Keratinocyte (primary cell): ENCODE data around the gene SH3PXD2B. TPM values are rescaled to one million over a fixed set of nuclear protein-coding genes. Genes with fewer than 3 reads are reported as not detected.
"Not testable (repeated sequence)": the region's sequence is repeated elsewhere in the genome, so short reads cannot be mapped to it uniquely, and the experiment has no call there.

Experiments
- DNase-seq: peaks from one replicate; pipeline ENCODE4 v3.0.0-alpha.2; 2011; ENCODE audit warnings: low read depth, missing footprints, low spot score
- FAIRE-seq: peaks from 2 replicates; lab custom pipeline; 2011; peaks lifted over from hg19 to GRCh38; lab: Jason Lieb, UNC
- H2AFZ ChIP-seq: 2 replicates; pipeline ENCODE4 v1.6.0; 2012; ENCODE audit warnings: low read length, control low read depth, inconsistent platforms; ENCODE audit not compliant: control insufficient read depth
- H3K27ac ChIP-seq: 2 replicates; pipeline ENCODE4 v1.5.1; 2011; ENCODE audit warnings: low read length; ENCODE audit not compliant: control insufficient read depth, insufficient read depth
- H3K27me3 ChIP-seq: 3 replicates; pipeline ENCODE4 v1.6.0; 2011; ENCODE audit warnings: low read length; ENCODE audit not compliant: control insufficient read depth, insufficient read depth; ENCODE audit errors: extremely low read depth
- H3K36me3 ChIP-seq, 2 experiments: 2 replicates in 1 of 2; 3 replicates in 1 of 2; pipeline ENCODE4 v1.5.1; 2011; ENCODE audit warnings: low read length in 2 of 2, mild to moderate bottlenecking in 1 of 2; ENCODE audit not compliant: control insufficient read depth in 2 of 2, insufficient read depth in 2 of 2; ENCODE audit errors: extremely low read depth in 1 of 2
- H3K4me1 ChIP-seq: 3 replicates; pipeline ENCODE4 v1.5.1; 2011; ENCODE audit warnings: low read length; ENCODE audit not compliant: control insufficient read depth, insufficient read depth; ENCODE audit errors: extremely low read depth
- H3K4me2 ChIP-seq: 3 replicates; pipeline ENCODE4 v1.6.0; 2011; ENCODE audit warnings: low read depth, low read length; ENCODE audit not compliant: control insufficient read depth, insufficient read depth; ENCODE audit errors: extremely low read depth
- H3K4me3 ChIP-seq, 3 experiments: fragments of 200-600 bp in 1 of 3; sonication (generic) in 1 of 3; 2 replicates in 2 of 3; 3 replicates in 1 of 3; pipeline ENCODE4 v1.5.1; 2011 to 2016; ENCODE audit warnings: low read length in 3 of 3, mild to moderate bottlenecking in 3 of 3, control low read depth in 2 of 3, inconsistent platforms in 1 of 3, low read depth in 1 of 3, mixed read lengths in 1 of 3, mixed run types in 1 of 3, moderate library complexity in 1 of 3; ENCODE audit not compliant: control insufficient read depth in 2 of 3, insufficient read depth in 2 of 3; ENCODE audit errors: extremely low read depth in 1 of 3
- H3K79me2 ChIP-seq: 2 replicates; pipeline ENCODE4 v1.6.0; 2012; ENCODE audit warnings: low read length; ENCODE audit not compliant: control insufficient read depth, insufficient read depth
- H3K9ac ChIP-seq: 3 replicates; pipeline ENCODE4 v1.6.0; 2011; ENCODE audit warnings: low read length; ENCODE audit not compliant: control insufficient read depth, insufficient read depth; ENCODE audit errors: extremely low read depth
- H3K9me1 ChIP-seq: 3 replicates; pipeline ENCODE4 v1.6.0; 2011; ENCODE audit warnings: low read length; ENCODE audit not compliant: control insufficient read depth, insufficient read depth; ENCODE audit errors: extremely low read depth
- H3K9me3 ChIP-seq: 2 replicates; pipeline ENCODE4 v1.5.1; 2012; ENCODE audit warnings: low read depth, low read length; ENCODE audit not compliant: control insufficient read depth
- H4K20me1 ChIP-seq: 3 replicates; pipeline ENCODE4 v1.6.0; 2011; ENCODE audit warnings: low read length; ENCODE audit not compliant: control insufficient read depth, insufficient read depth; ENCODE audit errors: extremely low read depth
- CTCF ChIP-seq, 3 experiments: IDR thresholded peaks in 1 of 3; conservative IDR thresholded peaks in 1 of 3; optimal IDR thresholded peaks in 1 of 3; 2 replicates in 2 of 3; 3 replicates in 1 of 3; pipeline versions ENCODE3 to v1.5.1; 2011; ENCODE audit warnings: low read length in 3 of 3, mild to moderate bottlenecking in 3 of 3, moderate library complexity in 2 of 3, control low read depth in 1 of 3, inconsistent platforms in 1 of 3; ENCODE audit not compliant: insufficient read depth in 2 of 3; ENCODE audit errors: extremely low read depth in 1 of 3
- EZH2 ChIP-seq: IDR thresholded peaks from one replicate; pipeline ENCODE4 v1.6.1; 2012; ENCODE audit warnings: inconsistent platforms, mild to moderate bottlenecking, low read length, moderate library complexity
- dilution Hi-C: fragments of 300-500 bp; cut with MboI; formaldehyde crosslinking; loops from one replicate; pipeline ENCODE4 v1.7.0; 2020; ENCODE audit warnings: low sequenced_read_pairs; ENCODE audit not compliant: extremely low pct_ligation_motif_present
- polyA plus RNA-seq, 5 experiments: library from polyadenylated mRNA; depleted of rRNA in 3 of 5; stranded (reverse) in 3 of 5; stranded (forward) in 1 of 5; unstranded in 1 of 5; fragments of >200 nt; gene quantifications; 1 replicate in 1 of 5; 2 replicates in 3 of 5; 3 replicates in 1 of 5; pipeline versions ENCODE4 v1.2.1 to v1.2.3, GENCODE V29; 2011 to 2012; ENCODE audit warnings: missing spikeins in 2 of 5, low read depth in 1 of 5, low replicate concordance in 1 of 5

The SH3PXD2B gene
- polyA plus RNA-seq, 1 donor (not counting 4 experiments of a cell fraction or from before 2014, with no cell fraction given): 17.3 TPM

- dilution Hi-C loops: no loop called here
- no peaks in the 10 kb centered on the region for H4K20me1 ChIP-seq
- no peak for FAIRE-seq
These were observed 100.5 kb downstream of the SH3PXD2B start for GRCh38 chr5:172353846-172354245.

GRCh38 chr5:172353271-172353812, 101.0 kb downstream of the SH3PXD2B start:
- Histone ChIP-seq H3K4me2 (no peak overlapping the region), H3K27ac (no peak overlapping the region), H3K9me1 (no peaks in the 10 kb centered on the region), H3K9me3 (no peaks in the 10 kb centered on the region), H4K20me1 (no peaks in the 10 kb centered on the region), H3K27me3 (no peaks in the 10 kb centered on the region), H3K9ac (no peak overlapping the region), H3K36me3 (peaks cover 18 to 20% of the 10 kb centered on the region in 2 experiments), H2AFZ (no peak overlapping the region), H3K79me2 (no peaks in the 10 kb centered on the region), H3K4me3 (no peak overlapping the region), H3K4me1 (no peaks in the 10 kb centered on the region)
- FAIRE-seq (no peak), DNase-seq (no peak)
- TF ChIP-seq CTCF (optimal IDR thresholded peaks at IDR 0.05 in 1 of 3, IDR thresholded peaks at IDR 0.05 in 1 of 3, conservative IDR thresholded peaks at IDR 0.05 in 1 of 3; ENCODE audit: extremely low read depth in 1 of 3, insufficient read depth in 2 of 3, low read length in 3 of 3): no peak
- TF ChIP-seq EZH2: no peak
- dilution Hi-C loops: no loop called here

More at GRCh38 chr5:172353846-172354245, 100.5 kb downstream of the SH3PXD2B start:
- no peaks in the 10 kb centered on the region for H3K4me1 ChIP-seq
- H3K4me2 ChIP-seq: no peak overlapping the region
- DNase-seq: no peak
- H3K79me2 ChIP-seq: no peaks in the 10 kb centered on the region
- H3K27ac ChIP-seq: no peak overlapping the region
- H3K9me1 ChIP-seq: no peaks in the 10 kb centered on the region
- H3K9ac ChIP-seq: no peak overlapping the region
- H3K27me3 ChIP-seq: no peaks in the 10 kb centered on the region
- peaks cover 18 to 22% of the 10 kb centered on the region in 2 experiments for H3K36me3 ChIP-seq
- TF ChIP-seq CTCF (optimal IDR thresholded peaks at IDR 0.05 in 1 of 3, IDR thresholded peaks at IDR 0.05 in 1 of 3, conservative IDR thresholded peaks at IDR 0.05 in 1 of 3; ENCODE audit: extremely low read depth in 1 of 3, insufficient read depth in 2 of 3, low read length in 3 of 3) (no peak), EZH2 (no peak)
- H3K9me3 ChIP-seq: no peaks in the 10 kb centered on the region
- H2AFZ ChIP-seq: no peak overlapping the region
- no peak overlapping the region for H3K4me3 ChIP-seq

GRCh38 chr5:172352526-172352925, 101.8 kb downstream of the SH3PXD2B start:
- H3K36me3 ChIP-seq: peaks cover 24 to 26% of the 10 kb centered on the region in 2 experiments
- H3K9me1 ChIP-seq, H3K9ac ChIP-seq, H3K9me3 ChIP-seq, dilution Hi-C loops, H3K4me1 ChIP-seq, FAIRE-seq, H2AFZ ChIP-seq, H3K27me3 ChIP-seq, H4K20me1 ChIP-seq, H3K4me3 ChIP-seq, H3K4me2 ChIP-seq, DNase-seq, H3K79me2 ChIP-seq, H3K27ac ChIP-seq: not testable (repeated sequence)
